GM23248 (cell line): ENCODE results near the gene DHRS3.

ENCODE experiments used
- EZH2 ChIP-seq: fragments of 200-600 bp; sonication (generic); IDR thresholded peaks from 2 replicates; pipeline ENCODE4 v1.6.1; 2018; ENCODE audit warnings: antibody characterized with exemption, mild to moderate bottlenecking; ENCODE audit not compliant: insufficient read depth, poor library complexity, severe bottlenecking
- EZH2phosphoT487 ChIP-seq: fragments of 200-600 bp; sonication (generic); IDR thresholded peaks from 2 replicates; pipeline ENCODE4 v1.6.1; 2018; ENCODE audit warnings: antibody characterized with exemption, moderate library complexity, mild to moderate bottlenecking, low read depth; ENCODE audit not compliant: insufficient read depth

DNA sequence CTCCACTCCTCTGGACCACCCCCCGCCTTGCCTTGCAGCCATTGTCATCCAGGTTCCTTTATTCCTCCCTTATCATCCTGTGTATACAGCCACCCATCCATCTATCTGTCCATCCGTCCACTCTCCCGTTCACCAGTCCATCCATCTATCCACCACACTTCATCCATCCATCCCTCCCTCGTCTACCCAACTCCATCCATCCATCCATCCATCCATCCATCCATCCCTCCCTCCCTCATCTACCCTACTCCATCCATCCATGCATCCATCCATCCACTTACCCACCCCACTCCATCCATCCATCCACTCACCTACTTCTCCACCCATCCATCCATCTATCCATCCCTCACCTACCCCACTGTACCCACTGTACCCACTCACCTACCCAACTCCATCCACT, 35.4 kb downstream of the DHRS3 start:
- TF ChIP-seq EZH2 (no peak), EZH2phosphoT487 (no peak)
